Natural killer cell (primary cell): Measurements from ENCODE around the gene SNRNP25. TPM values are rescaled to one million over a fixed set of nuclear protein-coding genes. Genes with fewer than 3 reads are reported as not detected.

Experiments
- ATAC-seq, 3 donors: fragments of 150-1000 bp in 2 of 3; fragments of 200-7000 bp in 1 of 3; cut with Tn5 transposase; 1 replicate in 1 of 3; 2 replicates in 2 of 3; pipeline ENCODE4 v1.10.0; 2021; ENCODE audit warnings: mild to moderate bottlenecking in 2 of 3, moderate library complexity in 2 of 3
- DNase-seq, 2 donors: peaks; one replicate each; pipeline versions ENCODE4 v3.0.0 to v3.0.0-alpha.2; 2013 to 2021; ENCODE audit warnings: mixed read lengths in 1 of 2
- H3K27ac ChIP-seq: one replicate; pipeline ENCODE4 v1.5.1; 2013; ENCODE audit warnings: mild to moderate bottlenecking, low read length
- H3K27me3 ChIP-seq: one replicate; pipeline ENCODE4 v1.6.1; 2013; ENCODE audit warnings: low read length; ENCODE audit not compliant: control insufficient read depth, insufficient read depth
- H3K36me3 ChIP-seq: one replicate; pipeline ENCODE4 v1.6.1; 2013; ENCODE audit warnings: low read length; ENCODE audit not compliant: control insufficient read depth, insufficient read depth
- H3K4me1 ChIP-seq: one replicate; pipeline ENCODE4 v1.6.1; 2013; ENCODE audit warnings: low read length; ENCODE audit not compliant: control insufficient read depth, insufficient read depth
- H3K4me3 ChIP-seq: one replicate; pipeline ENCODE4 v1.5.1; 2013; ENCODE audit warnings: low read length
- H3K9me3 ChIP-seq: one replicate; pipeline ENCODE4 v1.6.1; 2013; ENCODE audit warnings: low read length; ENCODE audit not compliant: control insufficient read depth, insufficient read depth
- H3K27ac Mint-ChIP-seq, 2 donors: one replicate each; pipeline ENCODE4 v1.8.0; 2022; ENCODE audit warnings: mild to moderate bottlenecking in 2 of 2, mixed read lengths in 2 of 2, moderate library complexity in 1 of 2
- H3K27me3 Mint-ChIP-seq, 2 donors: one replicate each; pipeline ENCODE4 v1.8.0; 2022; ENCODE audit warnings: low read depth in 2 of 2, mixed read lengths in 2 of 2
- H3K36me3 Mint-ChIP-seq: one replicate; pipeline ENCODE4 v1.8.0; 2022; ENCODE audit warnings: mixed read lengths
- H3K4me1 Mint-ChIP-seq, 2 donors: one replicate each; pipeline ENCODE4 v1.8.0; 2022; ENCODE audit warnings: mixed read lengths in 2 of 2
- H3K4me3 Mint-ChIP-seq: one replicate; pipeline ENCODE4 v1.8.0; 2022; ENCODE audit warnings: mild to moderate bottlenecking, moderate library complexity, mixed read lengths
- H3K9me3 Mint-ChIP-seq, 2 donors: one replicate each; pipeline ENCODE4 v1.8.0; 2022; ENCODE audit warnings: mixed read lengths in 2 of 2
- WGBS: methylation state at CpG from one replicate; pipeline ENCODE4 v1.1.7; 2013; ENCODE audit warnings: missing lambda C conversion rate; ENCODE audit not compliant: insufficient coverage; 5-methylcytosine and 5-hydroxymethylcytosine counted together
- intact Hi-C: fragments of 100-400 bp; cut with micrococcal nuclease; formaldehyde crosslinking; loops from one replicate; pipeline ENCODE4 v1.14.2; 2022
- total RNA-seq, 4 donors: library from RNA; stranded (reverse); fragments of 120-200 nt in 1 of 4; gene quantifications; one replicate each; pipeline versions ENCODE4 v1.2.3 to v1.2.4, GENCODE V29; 2013 to 2022
- TF ChIP-seq, protein P1 (sequence below): fragments of 200-600 bp; IDR thresholded peaks from one replicate; pipeline ENCODE4 v1.8.0; 2022; ENCODE audit warnings: antibody characterized with exemption

The SNRNP25 gene
- total RNA-seq, 3 donors from 2014 or later (not counting 1 experiment from before 2014, with no cell fraction given): 6.4 to 13.4 (median 13.2) TPM

DNA sequence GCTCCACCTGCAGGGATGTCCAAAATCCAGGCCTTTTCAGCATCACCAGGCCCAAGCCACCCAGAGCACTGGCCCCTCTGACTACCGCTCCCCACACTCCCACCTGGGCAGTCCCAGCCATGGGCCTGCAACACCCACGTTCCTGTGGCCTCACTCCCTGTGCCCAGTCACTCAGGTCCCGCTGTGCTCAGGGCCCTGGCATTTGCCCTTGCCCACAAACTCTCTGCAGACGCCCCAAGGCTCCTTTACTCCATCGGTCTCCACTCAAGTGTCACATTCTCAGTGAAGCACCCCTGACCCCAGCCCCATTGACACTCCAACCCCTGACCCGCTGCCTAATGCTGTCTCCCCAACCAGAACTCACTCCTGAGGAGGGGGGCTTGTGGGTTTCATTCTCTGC is 48.0 kb downstream of the SNRNP25 start:
- no peak overlapping the region for H3K27ac ChIP-seq
- Mint-ChIP-seq H3K27me3 (no peaks in the 10 kb centered on the region), H3K9me3 (no peaks in the 10 kb centered on the region), H3K27ac (no peak overlapping the region), H3K4me1 (peaks cover 0 to 18% of the 10 kb centered on the region in 2 donors), H3K36me3 (no peaks in the 10 kb centered on the region), H3K4me3 (no peak overlapping the region)
- no peak for ATAC-seq
- no peaks in the 10 kb centered on the region for H3K27me3 ChIP-seq
- TF ChIP-seq, protein P1, sequence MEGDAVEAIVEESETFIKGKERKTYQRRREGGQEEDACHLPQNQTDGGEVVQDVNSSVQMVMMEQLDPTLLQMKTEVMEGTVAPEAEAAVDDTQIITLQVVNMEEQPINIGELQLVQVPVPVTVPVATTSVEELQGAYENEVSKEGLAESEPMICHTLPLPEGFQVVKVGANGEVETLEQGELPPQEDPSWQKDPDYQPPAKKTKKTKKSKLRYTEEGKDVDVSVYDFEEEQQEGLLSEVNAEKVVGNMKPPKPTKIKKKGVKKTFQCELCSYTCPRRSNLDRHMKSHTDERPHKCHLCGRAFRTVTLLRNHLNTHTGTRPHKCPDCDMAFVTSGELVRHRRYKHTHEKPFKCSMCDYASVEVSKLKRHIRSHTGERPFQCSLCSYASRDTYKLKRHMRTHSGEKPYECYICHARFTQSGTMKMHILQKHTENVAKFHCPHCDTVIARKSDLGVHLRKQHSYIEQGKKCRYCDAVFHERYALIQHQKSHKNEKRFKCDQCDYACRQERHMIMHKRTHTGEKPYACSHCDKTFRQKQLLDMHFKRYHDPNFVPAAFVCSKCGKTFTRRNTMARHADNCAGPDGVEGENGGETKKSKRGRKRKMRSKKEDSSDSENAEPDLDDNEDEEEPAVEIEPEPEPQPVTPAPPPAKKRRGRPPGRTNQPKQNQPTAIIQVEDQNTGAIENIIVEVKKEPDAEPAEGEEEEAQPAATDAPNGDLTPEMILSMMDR: no peak
- no peaks in the 10 kb centered on the region for H3K9me3 ChIP-seq
- 91% methylated on average over 6 of the region's 6 CpGs for WGBS
- no peak overlapping the region for H3K4me3 ChIP-seq
- H3K36me3 ChIP-seq: peaks cover 22% of the 10 kb centered on the region
- intact Hi-C loops: no loop called here
- no peak for DNase-seq
- peaks cover 8% of the 10 kb centered on the region for H3K4me1 ChIP-seq

DNA sequence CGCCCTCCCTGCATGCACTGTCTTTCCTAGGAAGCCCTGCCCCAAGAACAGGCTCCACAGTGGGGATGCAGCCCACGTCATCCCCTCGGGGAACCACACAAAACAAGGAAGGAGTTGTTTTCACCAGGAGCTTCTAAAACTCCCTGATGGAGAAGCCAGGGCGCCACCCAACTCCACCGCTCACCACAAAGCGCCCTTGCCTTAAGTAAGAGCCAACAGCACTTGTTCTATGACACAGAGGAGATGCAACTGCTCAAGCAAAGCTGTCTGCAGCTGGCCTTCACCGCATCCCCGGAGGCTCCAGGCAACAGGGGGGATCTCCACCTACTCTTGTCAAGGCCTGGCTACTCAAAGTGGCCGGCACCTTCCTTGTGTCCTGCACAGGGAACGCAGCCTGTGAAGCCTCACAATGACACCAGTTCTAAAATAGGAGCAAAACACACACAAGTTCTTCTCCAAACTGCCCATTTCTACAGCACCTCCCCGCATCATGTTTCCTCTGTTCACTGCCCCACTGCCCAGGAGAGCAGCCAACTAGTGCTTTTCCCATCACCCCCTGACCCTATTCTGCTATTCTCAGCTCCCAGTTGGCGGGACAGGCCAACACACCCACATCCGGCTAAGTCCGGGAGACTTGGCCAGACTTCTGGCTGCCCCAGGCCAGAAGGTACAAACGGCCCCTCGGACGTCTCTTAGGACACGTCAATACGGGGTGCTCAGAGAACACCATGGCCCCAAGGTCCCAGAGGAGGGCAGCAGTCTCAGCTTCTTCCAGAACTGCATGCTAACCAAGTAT is 48.6 kb downstream of the SNRNP25 start:
- peaks cover 0 to 18% of the 10 kb centered on the region in 2 donors for H3K4me1 Mint-ChIP-seq
- peak overlapping the region in 1 of 2 donors; percentile 38 for H3K27ac Mint-ChIP-seq
- 95% methylated on average over 19 of the region's 19 CpGs for WGBS
- intact Hi-C loops: no loop called here
- TF ChIP-seq, protein P1: no peak
- no peaks in the 10 kb centered on the region for H3K9me3 Mint-ChIP-seq
- H3K9me3 ChIP-seq: no peaks in the 10 kb centered on the region
- H3K36me3 ChIP-seq: peaks cover 22% of the 10 kb centered on the region
- H3K4me3 Mint-ChIP-seq: no peak overlapping the region
- peaks cover 3% of the 10 kb centered on the region for H3K4me1 ChIP-seq
- no peaks in the 10 kb centered on the region for H3K27me3 ChIP-seq
- H3K27ac ChIP-seq: no peak overlapping the region
- no peak for DNase-seq
- no peak for ATAC-seq
- H3K36me3 Mint-ChIP-seq: no peaks in the 10 kb centered on the region
- H3K27me3 Mint-ChIP-seq: no peaks in the 10 kb centered on the region
- no peak overlapping the region for H3K4me3 ChIP-seq

DNA sequence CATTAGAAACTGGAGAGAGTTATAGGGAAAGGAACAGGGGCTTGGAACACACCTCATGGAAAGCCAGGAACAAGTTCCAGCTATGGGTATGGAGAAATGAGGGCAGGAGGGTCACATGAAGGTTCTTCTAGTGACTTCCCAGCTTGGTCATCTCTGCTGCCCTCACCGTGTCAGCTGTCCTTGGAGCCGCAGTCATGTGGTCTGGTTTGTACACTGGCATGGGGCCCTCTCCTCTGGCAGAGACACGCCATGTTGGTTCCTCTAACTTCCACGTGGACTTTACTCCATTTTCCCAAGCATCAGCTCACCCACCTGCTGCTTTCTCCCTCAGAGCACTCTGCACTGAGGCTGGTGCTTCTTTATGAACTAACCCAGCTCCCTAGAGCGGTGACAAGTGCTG is 50.7 kb downstream of the SNRNP25 start:
- no peaks in the 10 kb centered on the region for H3K36me3 Mint-ChIP-seq
- TF ChIP-seq, protein P1: no peak
- H3K4me1 Mint-ChIP-seq: peaks cover 0 to 12% of the 10 kb centered on the region in 2 donors
- no peaks in the 10 kb centered on the region for H3K9me3 ChIP-seq
- intact Hi-C loops: no loop called here
- no peaks in the 10 kb centered on the region for H3K4me1 ChIP-seq
- H3K4me3 Mint-ChIP-seq: no peak overlapping the region
- 88% methylated on average over 5 of the region's 5 CpGs for WGBS
- H3K27me3 Mint-ChIP-seq: no peaks in the 10 kb centered on the region
- H3K27me3 ChIP-seq: no peaks in the 10 kb centered on the region
- peaks cover 10% of the 10 kb centered on the region for H3K36me3 ChIP-seq
- DNase-seq (no peak), ATAC-seq (no peak)
- H3K9me3 Mint-ChIP-seq: no peaks in the 10 kb centered on the region
- no peak overlapping the region for H3K27ac ChIP-seq
- H3K27ac Mint-ChIP-seq: no peak overlapping the region
- no peak overlapping the region for H3K4me3 ChIP-seq

DNA sequence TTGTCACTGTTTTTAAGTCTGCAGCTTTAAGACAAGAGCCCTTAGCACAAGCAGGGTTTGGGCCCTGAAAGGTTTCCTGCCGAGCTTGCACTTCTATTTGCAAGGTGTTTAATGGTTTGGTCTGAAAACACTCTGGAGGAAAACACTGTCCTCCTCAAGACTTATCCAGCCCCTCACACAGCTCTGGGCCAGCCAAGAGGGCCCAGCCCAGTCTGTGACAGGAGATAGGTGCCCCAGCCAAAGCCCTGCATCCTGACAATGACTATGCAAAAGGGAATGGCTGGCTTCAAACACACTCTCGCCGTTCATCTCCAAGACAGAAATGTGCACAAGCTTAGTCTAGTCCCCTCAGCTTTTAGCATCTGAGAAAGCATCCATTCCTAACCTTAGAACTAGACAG is 51.3 kb downstream of the SNRNP25 start:
- Mint-ChIP-seq H3K9me3 (no peaks in the 10 kb centered on the region), H3K27me3 (no peaks in the 10 kb centered on the region), H3K27ac (no peak overlapping the region), H3K36me3 (no peaks in the 10 kb centered on the region), H3K4me3 (no peak overlapping the region), H3K4me1 (peaks cover 0 to 12% of the 10 kb centered on the region in 2 donors)
- H3K27ac ChIP-seq: no peak overlapping the region
- H3K36me3 ChIP-seq: peaks cover 10% of the 10 kb centered on the region
- no peaks in the 10 kb centered on the region for H3K4me1 ChIP-seq
- no peaks in the 10 kb centered on the region for H3K27me3 ChIP-seq
- TF ChIP-seq, protein P1: no peak
- no peak overlapping the region for H3K4me3 ChIP-seq
- DNase-seq (no peak), ATAC-seq (no peak)
- H3K9me3 ChIP-seq: no peaks in the 10 kb centered on the region
- intact Hi-C loops: no loop called here
- 56% methylated on average over 3 of the region's 3 CpGs for WGBS
